ENCODE measurements around the gene PYM1.

Gene PYM1

DNA sequence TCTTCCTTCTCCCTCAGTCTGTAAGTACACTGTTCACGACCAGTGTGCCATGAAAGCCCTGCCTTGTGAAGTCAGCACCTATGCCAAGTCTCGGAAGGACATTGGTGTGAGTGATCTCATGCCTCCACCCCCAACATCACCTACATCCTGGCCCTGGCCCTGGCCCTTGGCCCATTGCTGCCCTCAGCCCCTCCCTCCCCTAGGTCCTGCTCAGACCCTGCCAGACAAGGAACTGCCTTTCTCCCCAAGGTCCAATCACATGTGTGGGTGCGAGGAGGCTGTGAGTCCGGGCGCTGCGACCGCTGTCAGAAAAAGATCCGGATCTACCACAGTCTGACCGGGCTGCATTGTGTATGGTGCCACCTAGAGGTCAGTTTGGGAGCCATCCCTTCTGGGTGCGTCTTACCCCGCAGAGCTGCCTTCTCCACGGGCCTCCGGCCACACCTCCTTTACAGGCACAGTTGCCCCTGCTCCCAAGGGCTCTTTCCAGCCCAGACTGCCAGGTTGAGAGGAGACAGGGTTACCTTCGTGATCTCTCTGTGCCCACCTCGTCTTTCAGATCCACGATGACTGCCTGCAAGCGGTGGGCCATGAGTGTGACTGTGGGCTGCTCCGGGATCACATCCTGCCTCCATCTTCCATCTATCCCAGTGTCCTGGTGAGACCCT, 12.5 kb upstream of the PYM1 start:
- Histone ChIP-seq H3K4me3 (ENCODE audit: low read length, poor library complexity, severe bottlenecking) (no peak overlapping the region), H3F3A (ENCODE audit: low read depth) (no peaks in the 10 kb centered on the region), H3K9ac (ENCODE audit: low read depth, low read length, poor library complexity, severe bottlenecking) (no peak overlapping the region), H3K9me3 (ENCODE audit: insufficient read depth, low read depth, low read length) (no peaks in the 10 kb centered on the region), H3K4me1 (ENCODE audit: insufficient read depth, low read length, poor library complexity, severe bottlenecking) (peaks cover 5% of the 10 kb centered on the region), H2AFZ (ENCODE audit: low read length) (0 out of 2 replicates have a peak overlapping the region, but pooled peaks have one; percentile 2), H4K20me1 (ENCODE audit: insufficient read depth, low read length, poor library complexity, severe bottlenecking) (no peaks in the 10 kb centered on the region), H3K36me3 (ENCODE audit: insufficient read depth, low read length) (peaks cover 23% of the 10 kb centered on the region; the same call in 1 of the 2 replicates), H3K4me2 (ENCODE audit: low read depth, low read length, poor library complexity, severe bottlenecking) (peak overlapping the region; percentile 21), H3K79me2 (ENCODE audit: insufficient read depth, low read length) (no peaks in the 10 kb centered on the region), H3K9me2 (replicated peaks; ENCODE audit: low read depth, low read length) (no peaks in the 10 kb centered on the region), H3K27me3 (ENCODE audit: insufficient read depth, low read length, poor library complexity, severe bottlenecking) (no peaks in the 10 kb centered on the region)
- TF ChIP-seq, protein P1, sequence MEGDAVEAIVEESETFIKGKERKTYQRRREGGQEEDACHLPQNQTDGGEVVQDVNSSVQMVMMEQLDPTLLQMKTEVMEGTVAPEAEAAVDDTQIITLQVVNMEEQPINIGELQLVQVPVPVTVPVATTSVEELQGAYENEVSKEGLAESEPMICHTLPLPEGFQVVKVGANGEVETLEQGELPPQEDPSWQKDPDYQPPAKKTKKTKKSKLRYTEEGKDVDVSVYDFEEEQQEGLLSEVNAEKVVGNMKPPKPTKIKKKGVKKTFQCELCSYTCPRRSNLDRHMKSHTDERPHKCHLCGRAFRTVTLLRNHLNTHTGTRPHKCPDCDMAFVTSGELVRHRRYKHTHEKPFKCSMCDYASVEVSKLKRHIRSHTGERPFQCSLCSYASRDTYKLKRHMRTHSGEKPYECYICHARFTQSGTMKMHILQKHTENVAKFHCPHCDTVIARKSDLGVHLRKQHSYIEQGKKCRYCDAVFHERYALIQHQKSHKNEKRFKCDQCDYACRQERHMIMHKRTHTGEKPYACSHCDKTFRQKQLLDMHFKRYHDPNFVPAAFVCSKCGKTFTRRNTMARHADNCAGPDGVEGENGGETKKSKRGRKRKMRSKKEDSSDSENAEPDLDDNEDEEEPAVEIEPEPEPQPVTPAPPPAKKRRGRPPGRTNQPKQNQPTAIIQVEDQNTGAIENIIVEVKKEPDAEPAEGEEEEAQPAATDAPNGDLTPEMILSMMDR (conservative IDR thresholded peaks at IDR 0.05; ENCODE audit: low read length) = peak; percentile 81
- no peak for TF ChIP-seq EZH2phosphoT487 (IDR thresholded peaks at IDR 0.05; ENCODE audit: borderline replicate concordance)

DNA sequence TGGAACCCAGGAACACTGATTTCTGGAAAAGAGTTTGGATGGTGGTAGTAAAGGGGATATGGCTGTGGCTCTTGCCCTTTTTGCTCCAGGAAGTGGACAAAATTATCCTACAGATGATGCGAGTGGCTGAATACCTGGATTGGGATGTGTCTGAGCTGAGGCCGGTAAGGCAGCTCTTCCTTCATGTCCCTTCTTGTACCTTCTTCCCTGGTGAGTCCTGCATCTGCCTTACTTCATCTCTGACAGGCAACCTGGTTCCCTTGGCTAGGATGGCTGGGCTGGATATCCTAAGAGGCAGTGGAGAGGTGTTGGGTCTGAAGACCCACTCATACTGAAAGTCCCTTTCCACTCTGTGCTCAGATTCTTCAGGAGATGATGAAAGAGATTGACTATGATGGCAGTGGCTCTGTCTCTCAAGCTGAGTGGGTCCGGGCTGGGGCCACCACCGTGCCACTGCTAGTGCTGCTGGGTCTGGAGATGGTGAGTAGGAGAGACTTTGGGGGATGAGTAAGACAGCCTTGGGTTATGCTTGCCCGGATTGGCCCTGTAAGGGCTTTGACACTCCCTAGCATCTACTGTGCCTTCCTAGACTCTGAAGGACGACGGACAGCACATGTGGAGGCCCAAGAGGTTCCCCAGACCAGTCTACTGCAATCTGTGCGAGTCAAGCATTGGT, 11.3 kb upstream of the PYM1 start:
- Histone ChIP-seq H3K9me3 (ENCODE audit: insufficient read depth, low read depth, low read length) (no peaks in the 10 kb centered on the region), H3K9me2 (replicated peaks; ENCODE audit: low read depth, low read length) (no peaks in the 10 kb centered on the region), H3K27me3 (ENCODE audit: insufficient read depth, low read length, poor library complexity, severe bottlenecking) (no peaks in the 10 kb centered on the region), H3K79me2 (ENCODE audit: insufficient read depth, low read length) (peaks cover 9% of the 10 kb centered on the region; the same call in 1 of the 2 replicates), H3K4me2 (ENCODE audit: low read depth, low read length, poor library complexity, severe bottlenecking) (no peak overlapping the region), H3K4me1 (ENCODE audit: insufficient read depth, low read length, poor library complexity, severe bottlenecking) (peaks cover 10% of the 10 kb centered on the region), H4K20me1 (ENCODE audit: insufficient read depth, low read length, poor library complexity, severe bottlenecking) (no peaks in the 10 kb centered on the region), H3K4me3 (ENCODE audit: low read length, poor library complexity, severe bottlenecking) (no peak overlapping the region), H3F3A (ENCODE audit: low read depth) (no peaks in the 10 kb centered on the region), H2AFZ (ENCODE audit: low read length) (no peak overlapping the region), H3K36me3 (ENCODE audit: insufficient read depth, low read length) (peaks cover 22% of the 10 kb centered on the region; the same call in 1 of the 2 replicates), H3K9ac (ENCODE audit: low read depth, low read length, poor library complexity, severe bottlenecking) (no peak overlapping the region)
- TF ChIP-seq EZH2phosphoT487 (IDR thresholded peaks at IDR 0.05; ENCODE audit: borderline replicate concordance) = no peak
- TF ChIP-seq, protein P1 (conservative IDR thresholded peaks at IDR 0.05; ENCODE audit: low read length) = no peak

DNA sequence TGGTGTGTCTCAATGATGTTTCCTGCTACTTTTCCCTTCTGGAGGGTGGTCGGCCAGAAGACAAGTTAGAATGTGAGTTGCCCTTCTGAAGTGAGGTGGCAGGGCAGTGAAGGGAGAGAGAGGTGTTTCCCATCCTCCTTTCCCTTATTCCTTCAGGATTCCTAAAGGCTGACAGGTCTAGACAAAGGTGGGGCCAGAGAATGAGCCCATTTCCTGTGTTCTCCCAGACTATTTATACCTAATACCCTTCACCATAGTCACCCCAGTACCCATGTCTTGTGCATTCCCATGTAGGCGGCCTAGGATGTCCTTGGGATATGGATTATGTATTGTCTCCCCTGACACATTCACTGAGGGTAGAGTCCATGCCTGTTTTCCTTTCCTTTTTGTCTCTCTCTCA, 10.3 kb upstream of the PYM1 start:
- Histone ChIP-seq H2AFZ (ENCODE audit: low read length) (no peak overlapping the region), H3K4me3 (ENCODE audit: low read length, poor library complexity, severe bottlenecking) (no peak overlapping the region), H4K20me1 (ENCODE audit: insufficient read depth, low read length, poor library complexity, severe bottlenecking) (peaks cover 4% of the 10 kb centered on the region), H3K36me3 (ENCODE audit: insufficient read depth, low read length) (peaks cover 15% of the 10 kb centered on the region; the same call in 1 of the 2 replicates), H3K4me2 (ENCODE audit: low read depth, low read length, poor library complexity, severe bottlenecking) (no peak overlapping the region), H3K9me3 (ENCODE audit: insufficient read depth, low read depth, low read length) (no peaks in the 10 kb centered on the region), H3K9me2 (replicated peaks; ENCODE audit: low read depth, low read length) (no peaks in the 10 kb centered on the region), H3K27me3 (ENCODE audit: insufficient read depth, low read length, poor library complexity, severe bottlenecking) (no peaks in the 10 kb centered on the region), H3K9ac (ENCODE audit: low read depth, low read length, poor library complexity, severe bottlenecking) (no peak overlapping the region), H3K4me1 (ENCODE audit: insufficient read depth, low read length, poor library complexity, severe bottlenecking) (peaks cover 18% of the 10 kb centered on the region), H3K79me2 (ENCODE audit: insufficient read depth, low read length) (peaks cover 19% of the 10 kb centered on the region), H3F3A (ENCODE audit: low read depth) (no peaks in the 10 kb centered on the region)
- no peak for TF ChIP-seq EZH2phosphoT487 (IDR thresholded peaks at IDR 0.05; ENCODE audit: borderline replicate concordance)
- TF ChIP-seq, protein P1 (conservative IDR thresholded peaks at IDR 0.05; ENCODE audit: low read length) = no peak
